ENCODE measurements around the gene OR10G3.

DNA sequence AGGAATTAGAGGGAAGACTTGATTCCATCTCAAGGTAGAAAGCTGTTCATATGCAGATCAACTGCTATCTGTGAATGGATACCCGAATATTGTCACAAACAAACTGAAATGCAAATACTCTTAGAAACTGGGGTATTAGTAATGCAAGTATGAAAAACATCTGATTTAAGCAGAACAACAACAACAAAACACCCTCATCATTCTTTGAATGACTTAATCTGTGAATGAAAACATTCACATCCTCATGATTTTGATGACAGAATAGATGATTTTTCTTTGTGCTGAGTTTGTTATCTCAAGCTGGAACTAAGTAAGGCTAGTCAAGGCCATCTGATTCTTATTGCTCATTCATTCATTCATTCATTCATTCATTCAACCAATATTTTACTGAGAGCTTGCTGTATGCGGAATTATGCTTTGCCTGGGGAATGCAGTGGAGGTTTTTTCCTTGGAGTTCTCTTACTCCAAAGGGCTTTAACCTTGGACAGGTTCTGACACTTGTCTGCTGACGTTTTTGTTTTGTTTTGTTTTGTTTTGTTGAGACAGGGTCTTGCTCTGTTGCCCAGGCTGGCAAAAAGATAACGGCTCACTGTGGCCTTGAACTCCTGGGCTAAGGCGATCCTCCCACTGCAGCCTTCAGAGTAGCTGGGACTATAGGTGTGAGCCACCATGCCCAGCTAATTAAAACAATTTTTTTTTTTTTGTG, 23.3 kb downstream of the OR10G3 start:
- TF ChIP-seq, protein P1, sequence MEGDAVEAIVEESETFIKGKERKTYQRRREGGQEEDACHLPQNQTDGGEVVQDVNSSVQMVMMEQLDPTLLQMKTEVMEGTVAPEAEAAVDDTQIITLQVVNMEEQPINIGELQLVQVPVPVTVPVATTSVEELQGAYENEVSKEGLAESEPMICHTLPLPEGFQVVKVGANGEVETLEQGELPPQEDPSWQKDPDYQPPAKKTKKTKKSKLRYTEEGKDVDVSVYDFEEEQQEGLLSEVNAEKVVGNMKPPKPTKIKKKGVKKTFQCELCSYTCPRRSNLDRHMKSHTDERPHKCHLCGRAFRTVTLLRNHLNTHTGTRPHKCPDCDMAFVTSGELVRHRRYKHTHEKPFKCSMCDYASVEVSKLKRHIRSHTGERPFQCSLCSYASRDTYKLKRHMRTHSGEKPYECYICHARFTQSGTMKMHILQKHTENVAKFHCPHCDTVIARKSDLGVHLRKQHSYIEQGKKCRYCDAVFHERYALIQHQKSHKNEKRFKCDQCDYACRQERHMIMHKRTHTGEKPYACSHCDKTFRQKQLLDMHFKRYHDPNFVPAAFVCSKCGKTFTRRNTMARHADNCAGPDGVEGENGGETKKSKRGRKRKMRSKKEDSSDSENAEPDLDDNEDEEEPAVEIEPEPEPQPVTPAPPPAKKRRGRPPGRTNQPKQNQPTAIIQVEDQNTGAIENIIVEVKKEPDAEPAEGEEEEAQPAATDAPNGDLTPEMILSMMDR (IDR thresholded peaks at IDR 0.05; ENCODE audit: insufficient read depth, low read length), result no peak
- TF ChIP-seq GABPA (IDR thresholded peaks at IDR 0.05; ENCODE audit: low read depth), result no peak
- TF ChIP-seq POLR2AphosphoS5 (IDR thresholded peaks at IDR 0.05; ENCODE audit: low read depth), result no peak
